HG03521 (cell line): ENCODE measurements around the gene GPSM1.

Experiments
- ATAC-seq: cut with Tn5 transposase; IDR thresholded peaks from one replicate; pipeline ENCODE4 v1.9.1; 2021; ENCODE audit warnings: mild to moderate bottlenecking, moderate library complexity; ENCODE audit not compliant: unreplicated experiment

GPSM1 gene, protein sequence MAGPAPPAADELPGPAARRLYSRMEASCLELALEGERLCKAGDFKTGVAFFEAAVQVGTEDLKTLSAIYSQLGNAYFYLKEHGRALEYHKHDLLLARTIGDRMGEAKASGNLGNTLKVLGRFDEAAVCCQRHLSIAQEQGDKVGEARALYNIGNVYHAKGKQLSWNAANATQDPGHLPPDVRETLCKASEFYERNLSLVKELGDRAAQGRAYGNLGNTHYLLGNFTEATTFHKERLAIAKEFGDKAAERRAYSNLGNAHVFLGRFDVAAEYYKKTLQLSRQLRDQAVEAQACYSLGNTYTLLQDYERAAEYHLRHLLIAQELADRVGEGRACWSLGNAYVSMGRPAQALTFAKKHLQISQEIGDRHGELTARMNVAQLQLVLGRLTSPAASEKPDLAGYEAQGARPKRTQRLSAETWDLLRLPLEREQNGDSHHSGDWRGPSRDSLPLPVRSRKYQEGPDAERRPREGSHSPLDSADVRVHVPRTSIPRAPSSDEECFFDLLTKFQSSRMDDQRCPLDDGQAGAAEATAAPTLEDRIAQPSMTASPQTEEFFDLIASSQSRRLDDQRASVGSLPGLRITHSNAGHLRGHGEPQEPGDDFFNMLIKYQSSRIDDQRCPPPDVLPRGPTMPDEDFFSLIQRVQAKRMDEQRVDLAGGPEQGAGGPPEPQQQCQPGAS

DNA sequence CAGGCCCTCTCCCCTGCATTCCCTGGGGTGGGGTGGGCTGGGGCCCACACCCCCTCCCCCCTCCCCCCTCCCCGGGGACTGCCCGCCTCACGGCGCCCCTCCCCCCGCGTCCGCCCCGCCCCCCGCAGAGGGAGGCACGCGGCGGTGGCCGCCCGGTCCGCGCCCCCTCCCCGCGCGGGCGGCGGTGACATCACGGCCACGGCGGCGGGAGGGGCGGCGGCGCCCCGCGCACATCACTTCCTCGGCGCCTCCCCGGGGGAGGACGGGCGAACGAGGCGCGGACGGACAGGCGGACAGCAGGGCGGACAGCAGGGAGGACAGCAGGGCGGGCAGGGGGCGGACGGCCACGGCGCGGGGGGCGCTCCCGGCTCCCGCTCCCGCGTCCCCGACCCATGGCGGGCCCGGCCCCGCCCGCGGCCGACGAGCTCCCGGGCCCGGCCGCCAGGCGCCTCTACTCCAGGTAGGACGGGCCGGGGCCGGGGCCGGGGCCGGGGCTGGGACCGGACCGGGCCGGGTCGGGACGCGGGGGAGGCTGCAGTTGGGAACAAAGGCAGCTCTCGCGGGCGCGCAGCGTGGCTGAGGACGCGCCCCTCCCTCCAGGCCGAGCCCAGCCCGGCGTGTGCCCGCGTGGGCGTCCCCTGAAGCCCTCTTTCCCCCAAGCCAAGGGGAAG is at the start of gene GPSM1:
GPSM1 (plus strand) TSS at position 236 of the 671 bp plus-strand sequence; CDS start at position 393, 157 bp downstream.
- no peak for ATAC-seq

DNA sequence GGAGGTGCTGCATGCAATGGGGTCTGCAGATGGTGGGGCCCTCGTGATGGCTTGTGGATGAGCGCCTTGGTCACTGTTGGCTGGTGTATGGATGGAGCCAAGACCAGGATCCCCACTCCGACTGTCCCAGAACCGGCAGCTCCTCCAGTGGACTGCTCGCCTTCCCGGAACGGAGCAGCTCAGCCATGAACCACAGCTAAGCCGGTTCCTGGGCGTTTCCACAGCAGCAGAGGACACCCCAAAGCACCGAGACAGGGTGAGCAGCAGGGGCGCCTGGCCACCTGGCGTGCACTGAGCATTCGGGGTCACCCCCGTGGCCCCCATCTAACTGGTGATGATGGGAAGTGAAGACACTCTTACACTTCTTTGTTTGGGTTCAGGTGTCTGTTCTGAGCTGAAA is 49.6 kb upstream of the GPSM1 start:
- no peak for ATAC-seq

DNA sequence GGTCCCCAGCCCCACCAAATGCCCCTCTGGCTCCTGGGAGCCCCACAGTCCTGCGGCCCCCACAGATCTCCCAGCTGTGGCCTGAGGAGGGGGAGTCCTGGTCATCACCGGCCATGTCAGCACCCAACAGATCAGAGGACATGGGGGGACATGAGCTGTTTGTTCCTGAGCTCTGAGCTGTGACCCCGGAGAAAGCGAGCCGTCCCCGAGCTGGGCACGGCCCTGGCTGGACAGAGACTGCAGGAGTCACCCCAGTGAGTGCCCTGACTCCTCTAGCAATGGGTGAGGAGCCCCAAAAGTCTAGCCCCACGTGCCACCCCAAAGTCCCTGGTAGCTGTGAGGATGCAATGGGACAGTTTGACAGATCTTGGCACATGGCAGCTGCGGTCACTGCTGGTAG is 49.1 kb upstream of the GPSM1 start:
- ATAC-seq: no peak

DNA sequence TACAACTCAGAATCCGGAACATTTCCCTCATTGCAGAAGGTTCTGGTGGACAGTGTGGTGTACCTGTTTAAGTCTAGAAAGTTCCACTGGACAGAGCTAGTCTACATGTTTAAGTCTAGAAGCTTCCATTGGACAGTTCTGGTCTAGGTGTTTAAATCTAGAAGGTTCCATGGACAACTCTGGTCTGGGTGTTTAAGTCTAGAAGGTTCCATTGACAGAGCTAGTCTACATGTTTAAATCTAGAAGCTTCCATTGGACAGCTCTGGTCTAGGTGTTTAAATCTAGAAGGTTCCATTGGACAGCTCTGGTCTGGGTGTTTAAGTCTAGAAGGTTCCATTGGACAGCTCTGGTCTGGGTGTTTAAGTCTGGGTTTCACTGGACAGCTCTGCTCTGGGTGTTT is 48.4 kb upstream of the GPSM1 start:
- no peak for ATAC-seq

DNA sequence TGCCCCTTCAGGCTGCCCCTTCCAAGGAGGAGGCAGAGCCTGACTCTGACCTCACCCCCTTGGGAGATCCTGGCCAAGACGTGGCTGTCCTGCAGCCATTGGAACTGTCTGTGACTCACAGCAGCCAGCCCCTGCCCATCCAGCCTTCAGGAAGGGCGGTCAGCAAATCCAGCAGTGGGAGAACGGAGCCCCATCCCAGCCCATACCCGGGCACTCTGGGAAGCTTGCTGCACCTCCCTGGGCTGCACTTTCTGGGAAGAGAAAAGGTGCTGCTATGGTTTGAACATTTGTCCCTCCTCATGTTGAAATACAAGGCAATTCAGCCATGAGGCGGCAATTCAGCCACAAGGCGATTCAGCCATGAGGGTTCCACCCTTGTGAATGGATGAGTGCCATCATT is 47.9 kb upstream of the GPSM1 start:
- ATAC-seq: no peak

DNA sequence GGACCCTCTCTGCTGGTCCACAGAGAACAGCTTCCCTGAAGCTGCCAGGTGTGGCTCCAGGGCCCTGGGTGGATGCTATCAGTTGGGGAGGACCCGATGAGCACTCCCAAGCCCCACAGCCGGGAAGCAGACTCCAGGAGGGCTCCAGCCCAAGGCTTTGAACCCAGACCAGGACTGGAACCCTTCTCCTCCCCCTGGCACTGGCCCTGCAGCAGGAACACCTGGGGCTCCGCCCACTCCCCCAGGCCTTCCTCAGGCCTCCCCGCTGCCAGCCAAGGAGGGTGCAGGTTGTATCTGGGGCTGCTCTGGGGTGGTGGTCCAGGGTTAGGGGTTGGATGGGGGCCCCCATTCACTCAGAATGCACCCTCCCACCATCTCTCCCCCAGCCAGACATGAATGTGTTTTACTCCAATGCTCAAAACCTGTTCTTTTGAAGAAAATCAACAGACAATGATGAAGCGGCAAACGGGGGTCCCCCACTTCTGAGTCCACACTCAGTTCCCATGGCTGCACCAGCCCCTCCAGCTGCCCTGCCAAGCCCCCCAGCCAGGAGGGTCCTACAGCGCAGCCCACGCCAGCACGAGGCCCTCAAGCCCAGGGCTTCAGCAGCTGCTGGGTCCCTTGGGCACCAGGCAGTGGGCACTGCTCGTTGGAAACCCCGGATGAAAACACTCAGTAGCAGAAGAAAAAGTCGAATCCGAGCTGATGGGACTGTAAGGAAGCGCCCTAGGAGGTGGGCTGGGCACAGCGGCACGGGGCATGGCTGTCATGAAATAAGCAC is 46.6 kb upstream of the GPSM1 start:
- ATAC-seq: no peak

DNA sequence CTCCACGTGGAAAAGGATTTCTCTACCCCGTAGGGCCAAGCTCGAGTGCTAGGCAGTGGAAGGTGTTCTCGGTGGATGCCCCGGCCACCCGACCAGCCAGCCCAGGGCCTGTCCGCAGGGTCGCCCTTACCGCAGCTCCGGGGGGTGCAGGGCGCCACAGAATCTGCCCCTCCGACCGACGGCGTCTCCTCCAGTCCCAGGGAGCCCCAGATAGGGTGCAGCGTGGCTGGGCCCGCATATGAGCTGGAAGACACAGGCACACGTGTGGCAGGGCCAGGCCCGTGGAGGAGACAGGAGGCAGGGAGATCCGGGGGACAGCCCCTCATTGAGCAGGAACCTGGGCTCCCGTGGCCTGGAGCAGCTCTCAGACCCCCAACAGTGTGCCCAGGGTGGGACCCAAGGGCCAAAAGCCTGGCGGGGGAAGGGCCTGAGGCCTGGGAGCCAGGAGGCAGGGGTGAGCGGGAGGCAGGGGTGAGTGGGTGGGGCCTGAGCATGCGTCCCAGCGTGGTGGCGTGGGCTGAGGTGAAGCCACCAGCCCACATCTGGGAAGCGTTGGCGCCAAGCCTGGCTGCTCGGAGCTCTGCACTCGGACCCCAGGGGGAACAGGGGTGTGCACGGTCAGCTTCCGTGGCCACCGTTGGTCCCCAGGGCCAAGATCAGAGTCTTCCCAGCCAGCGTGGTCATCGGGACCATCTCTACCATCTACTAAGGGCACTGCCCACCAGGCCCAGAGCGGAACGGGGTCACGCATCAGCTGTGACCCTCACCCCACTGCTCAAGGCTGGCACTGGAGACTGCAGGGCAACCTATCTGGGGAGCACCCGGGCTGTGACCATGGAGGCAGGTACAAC is 45.7 kb upstream of the GPSM1 start:
- ATAC-seq: no peak

DNA sequence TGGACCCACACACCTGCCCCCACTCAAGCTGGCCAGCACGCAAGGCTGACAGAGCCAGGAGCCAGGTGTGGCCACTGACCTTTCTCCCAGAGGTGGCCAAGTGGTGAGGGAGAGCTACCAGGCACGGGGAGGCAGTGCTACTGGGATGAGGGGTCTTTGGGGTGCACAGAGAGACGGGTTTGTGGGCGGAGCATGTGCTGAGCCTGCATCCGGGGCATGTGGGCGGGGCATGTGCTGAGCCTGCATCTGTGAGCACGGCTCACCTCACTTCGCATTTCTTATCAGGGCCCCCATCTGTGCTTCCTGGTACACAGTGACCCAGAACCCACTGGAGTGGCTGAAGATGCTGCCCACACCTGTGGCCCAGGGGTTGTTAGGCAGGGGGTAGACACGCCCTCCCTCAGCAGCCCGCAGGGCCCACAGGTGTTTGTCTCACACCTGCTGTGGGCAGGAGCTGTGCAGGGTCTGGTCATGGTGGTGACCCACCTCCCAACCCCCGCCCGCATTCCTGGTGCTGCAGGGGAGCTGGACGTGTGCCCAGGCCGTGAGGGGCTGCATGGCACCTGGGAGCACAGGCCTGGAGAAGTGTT is 45.0 kb upstream of the GPSM1 start:
- ATAC-seq: no peak

DNA sequence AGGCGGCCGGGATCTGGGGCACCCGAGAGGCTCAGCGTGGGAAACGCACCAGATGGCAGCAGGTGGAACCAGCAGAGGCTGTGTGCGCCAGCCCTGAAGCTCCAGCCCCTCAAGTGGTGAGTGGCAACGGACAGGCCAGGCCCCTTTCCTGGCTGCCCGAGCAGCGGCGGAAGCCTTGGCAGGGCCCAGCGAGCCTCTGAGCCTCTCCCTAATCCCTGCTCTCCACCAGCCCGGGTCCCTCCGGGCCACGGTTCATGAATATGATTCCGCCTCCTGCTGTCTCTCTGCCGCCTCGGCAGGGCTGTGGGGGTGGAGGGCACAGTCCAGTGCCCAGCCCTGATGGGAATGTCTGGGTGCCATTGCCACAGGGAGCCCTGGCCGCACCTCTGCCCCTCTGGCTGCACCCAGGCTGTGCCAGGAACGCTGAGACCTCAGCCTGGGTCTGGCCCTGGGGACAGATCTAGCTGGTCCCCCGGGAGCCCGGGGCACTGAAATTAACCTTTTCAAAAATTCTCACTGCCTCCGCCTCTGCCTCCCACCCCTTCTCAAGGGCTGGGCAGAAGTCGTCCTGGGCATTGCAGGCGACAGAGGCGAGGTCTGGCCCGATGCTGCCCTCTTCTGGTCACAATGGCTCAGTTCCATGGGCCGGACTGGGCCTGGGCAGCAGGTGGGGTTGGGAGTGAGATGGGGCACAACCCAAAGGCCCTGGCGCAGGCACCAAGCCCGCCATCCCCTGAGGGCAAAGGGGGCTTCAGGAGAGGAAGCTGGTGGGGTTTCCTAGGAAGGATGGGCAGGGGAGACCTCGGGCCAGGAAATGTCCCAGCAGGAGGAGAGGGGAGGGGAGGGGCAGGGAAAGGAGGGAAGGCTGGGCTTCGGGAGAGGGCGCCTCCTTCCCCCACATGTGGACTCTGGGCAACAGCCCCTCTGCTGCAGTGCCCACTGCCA is 43.8 kb upstream of the GPSM1 start:
- no peak for ATAC-seq

DNA sequence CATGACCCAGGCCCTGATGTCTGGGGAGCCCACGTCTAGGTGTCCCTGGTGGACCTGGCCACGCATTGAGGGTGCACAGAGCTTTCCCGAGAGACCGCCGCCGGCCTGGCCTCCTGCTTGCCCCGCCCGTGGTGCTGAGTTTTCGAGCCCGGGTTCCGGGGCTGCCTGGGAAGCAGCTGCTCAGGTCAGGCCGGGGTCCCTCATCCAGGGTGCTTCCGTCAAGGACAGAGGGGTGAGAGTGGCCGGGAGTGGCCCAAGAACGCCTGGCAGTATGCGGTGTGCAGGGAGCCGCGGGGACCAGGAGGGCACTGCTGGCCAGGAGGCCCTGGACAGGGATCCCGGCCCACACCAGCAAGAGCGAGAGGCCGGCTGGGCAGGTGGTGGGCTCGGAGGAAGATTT is 43.0 kb upstream of the GPSM1 start:
- ATAC-seq: no peak

DNA sequence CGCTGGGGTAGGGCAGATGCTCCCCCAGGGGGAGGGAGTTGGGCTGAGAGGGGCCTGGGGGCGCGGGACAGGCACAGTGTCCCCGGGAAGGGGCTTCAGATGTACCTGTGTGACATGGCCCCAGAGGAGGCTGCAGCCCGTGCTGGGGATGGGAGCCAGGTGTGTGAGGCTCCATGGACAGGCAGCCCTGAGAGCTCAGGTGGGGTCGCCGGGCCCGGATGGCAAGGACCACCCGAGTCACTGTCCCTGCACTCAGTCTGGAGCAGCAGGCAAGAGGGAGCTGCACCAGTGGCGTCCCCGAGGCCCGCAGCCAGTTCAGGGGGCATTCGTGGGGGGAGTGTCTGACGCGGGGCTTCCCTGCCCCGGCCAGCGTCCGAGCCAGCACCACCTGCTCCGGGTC is 42.4 kb upstream of the GPSM1 start:
- no peak for ATAC-seq

DNA sequence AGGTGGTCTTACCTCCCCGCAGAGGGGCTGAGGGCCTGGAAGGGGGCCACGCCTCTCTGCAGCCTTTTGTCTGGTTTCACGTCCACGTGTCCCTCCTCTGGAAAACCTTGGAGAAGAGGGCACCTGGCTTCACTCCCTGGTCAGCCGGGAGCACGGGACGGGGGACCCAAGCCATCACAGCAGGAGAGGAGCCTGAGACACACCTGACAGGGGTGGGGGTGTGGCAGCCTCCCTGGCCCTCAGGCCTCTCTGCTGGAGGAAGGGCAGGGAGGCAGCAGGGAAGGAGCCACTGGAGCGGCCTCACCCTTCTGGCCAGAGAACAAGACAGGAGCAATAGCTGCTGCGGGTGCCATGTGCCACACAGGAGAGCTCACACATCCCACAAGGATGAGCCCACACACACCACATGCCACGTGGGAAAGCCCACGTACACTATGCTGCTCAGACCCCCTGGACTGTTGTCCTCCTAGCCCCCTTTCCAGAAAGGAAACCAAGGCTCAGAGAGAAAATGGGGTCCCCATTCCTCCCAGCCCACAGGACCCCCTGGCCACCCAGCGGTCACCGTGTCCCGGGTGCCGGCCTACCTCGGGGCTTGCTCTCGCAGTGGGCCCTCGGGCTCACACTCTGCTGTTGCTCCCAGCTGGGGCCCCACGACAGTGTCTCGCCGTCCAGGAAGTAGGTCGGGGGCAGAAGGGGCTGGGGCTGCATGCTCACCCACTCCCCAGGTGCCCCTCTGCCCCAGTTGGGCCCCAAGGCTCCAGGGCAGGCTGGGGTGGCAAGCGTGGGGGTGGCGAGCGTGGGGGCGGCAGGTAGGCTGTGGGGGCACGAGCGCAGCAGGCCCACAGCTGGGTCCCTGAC is 41.6 kb upstream of the GPSM1 start:
- ATAC-seq: no peak

DNA sequence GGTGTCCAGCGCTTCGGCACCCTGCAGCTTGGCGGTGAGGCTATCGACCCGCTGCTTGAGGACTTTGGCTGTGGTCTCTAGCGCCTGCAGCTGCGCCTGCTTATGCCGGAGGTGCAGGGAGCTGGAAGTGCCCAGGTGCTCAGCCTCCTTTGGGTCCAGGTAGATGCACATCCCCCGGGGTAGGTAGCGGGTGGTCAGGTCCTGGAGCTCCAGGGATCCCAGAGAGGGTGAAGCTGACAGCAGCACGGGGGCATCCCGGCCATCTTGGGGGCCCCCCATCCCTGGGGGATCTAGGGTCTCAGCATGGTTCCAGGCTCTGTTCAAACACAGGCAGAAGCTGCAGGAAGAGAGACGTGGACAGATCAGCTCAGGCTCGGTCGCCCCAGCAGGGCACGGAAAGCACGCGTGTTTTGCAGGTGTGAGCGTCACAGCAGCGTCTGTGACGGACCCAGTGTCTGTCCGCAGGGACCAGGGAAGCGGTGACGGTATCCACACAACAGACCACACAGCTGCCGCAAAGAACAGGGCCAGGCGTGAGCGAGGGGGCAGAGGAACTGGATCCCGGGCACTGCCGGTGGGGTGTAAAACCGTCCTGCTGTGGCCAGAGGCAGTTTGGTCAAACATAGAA is 40.9 kb upstream of the GPSM1 start:
- ATAC-seq: no peak

DNA sequence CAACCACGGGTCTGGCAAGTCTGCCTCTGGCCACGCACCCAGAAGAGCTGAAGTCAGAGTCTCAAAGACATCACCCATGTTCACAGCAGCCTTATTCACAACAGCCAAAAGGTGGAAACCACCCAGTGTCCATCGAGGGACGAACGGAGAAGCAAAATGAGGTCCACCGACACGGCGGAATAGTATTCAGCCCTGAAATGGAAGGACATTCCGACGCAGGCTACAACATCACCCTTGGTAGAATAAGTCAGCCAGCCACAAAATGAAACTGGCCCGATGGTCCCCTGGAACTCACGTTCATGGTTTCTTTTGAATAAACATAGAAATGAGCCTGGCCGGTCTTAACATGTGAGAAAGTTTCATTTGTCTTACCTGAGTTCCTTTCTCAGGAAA is 40.4 kb upstream of the GPSM1 start:
- no peak for ATAC-seq

DNA sequence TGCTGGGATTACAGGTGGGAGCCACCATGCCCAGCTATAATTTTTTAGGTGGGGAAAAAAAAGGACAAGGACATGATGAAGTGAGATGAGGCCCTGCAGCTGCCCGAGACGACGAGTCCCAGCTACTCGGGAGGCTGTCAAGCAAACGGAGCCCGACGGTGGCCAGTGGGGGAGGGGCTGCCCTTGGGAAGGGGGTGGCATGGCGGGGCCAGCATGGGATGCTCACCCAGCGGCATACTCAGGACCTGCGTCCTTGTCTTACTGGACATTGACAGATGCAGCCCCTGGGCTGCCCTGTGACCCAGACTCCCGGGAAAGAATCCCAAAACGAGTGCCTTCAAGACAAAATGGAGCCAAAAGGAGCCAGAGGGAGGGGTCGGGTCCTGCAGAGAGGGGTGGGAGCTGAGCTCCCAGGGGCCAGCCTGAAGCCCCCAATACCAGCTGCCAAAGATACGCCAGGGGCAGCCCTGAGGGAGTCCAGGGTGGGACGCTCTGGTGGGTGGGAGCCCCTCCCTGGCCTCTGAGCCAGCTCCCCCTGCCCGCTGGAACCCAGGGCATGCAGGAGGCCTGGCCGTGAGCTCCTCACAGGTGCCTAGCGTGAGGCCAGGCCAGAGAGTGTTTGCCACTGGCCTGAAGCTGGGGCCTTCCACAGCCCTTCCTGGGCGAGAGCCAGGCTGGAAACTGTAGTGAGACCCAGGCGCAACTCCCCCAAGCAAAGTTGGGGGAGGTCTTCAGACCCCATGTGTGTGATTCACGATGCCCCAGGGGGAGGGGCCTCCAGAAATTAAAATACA is 39.2 kb upstream of the GPSM1 start:
- ATAC-seq: no peak

DNA sequence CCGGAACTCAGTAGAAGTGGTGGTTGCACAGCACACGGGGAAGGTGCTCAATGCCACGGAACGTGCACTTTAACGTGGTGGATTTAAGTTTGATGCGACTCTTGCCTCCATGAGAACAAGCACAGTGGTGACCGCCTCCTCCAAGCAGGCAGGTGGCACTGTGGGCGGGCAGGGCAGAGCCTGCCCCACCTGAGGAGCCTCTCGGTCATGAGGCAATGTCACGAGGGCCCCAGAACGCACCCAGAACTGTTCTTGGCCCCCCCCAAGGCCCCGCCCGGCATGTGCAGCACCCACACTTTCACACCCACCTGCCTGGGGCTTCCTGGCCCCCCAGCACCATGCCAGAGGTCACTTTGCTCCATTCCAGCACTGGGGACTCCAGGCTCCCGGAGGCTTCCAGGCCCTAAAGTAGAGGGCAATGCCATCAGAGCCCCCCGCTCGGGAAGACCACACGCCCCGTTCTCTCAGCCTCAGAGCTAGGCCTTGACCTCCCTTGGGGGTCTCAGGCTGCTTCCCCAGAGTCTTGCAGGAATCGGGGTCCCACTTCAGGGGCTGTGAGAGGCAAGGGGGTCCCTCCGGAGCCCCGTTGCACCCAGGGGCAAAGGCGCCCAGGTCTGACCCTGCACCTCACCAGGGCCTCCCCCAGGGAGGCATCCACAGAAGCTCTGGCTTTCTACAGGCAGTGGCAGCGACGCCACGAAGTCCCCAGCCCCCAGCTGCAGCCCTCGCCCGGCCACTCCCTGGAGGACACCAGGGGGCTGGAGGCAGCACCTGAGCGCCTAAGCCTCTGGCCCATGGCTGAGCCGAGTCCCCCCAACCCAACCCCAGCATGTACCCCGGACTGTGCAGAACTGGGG is 37.5 kb upstream of the GPSM1 start:
- no peak for ATAC-seq
